H1 (cell line): Measurements from ENCODE around the gene HKDC1. TPM values are rescaled to one million over a fixed set of nuclear protein-coding genes. Genes with fewer than 3 reads are reported as not detected.

Source experiments
- CTCF ChIA-PET: fragments of 300-600 bp; sonication (Branson Sonifier 250); formaldehyde crosslinking; loops from one replicate; lab custom pipeline; 2021; ENCODE audit not compliant: partially characterized antibody; lab: Charles Lee
- POLR2A ChIA-PET: fragments of 300-600 bp; sonication (Branson Sonifier 250); formaldehyde crosslinking; loops from one replicate; lab custom pipeline; 2021; ENCODE audit warnings: inconsistent platforms; ENCODE audit not compliant: partially characterized antibody; lab: Charles Lee
- DNase-seq, 2 experiments: peaks; one replicate each; pipeline versions ENCODE4 v3.0.0 to v3.0.0-alpha.2; 2010 to 2022; ENCODE audit warnings: low spot score in 2 of 2, low read depth in 1 of 2, mixed read lengths in 1 of 2
- FAIRE-seq: peaks from 2 replicates; lab custom pipeline; 2011; peaks lifted over from hg19 to GRCh38; lab: Jason Lieb, UNC
- H2AFZ ChIP-seq: 2 replicates; pipeline ENCODE4 v1.8.1; 2012; ENCODE audit warnings: low read length, inconsistent platforms
- H2AK5ac ChIP-seq: 2 replicates; pipeline ENCODE4 v1.6.1; 2013; ENCODE audit warnings: low read depth, low read length
- H2BK120ac ChIP-seq: replicated peaks from 2 replicates; pipeline ENCODE3; 2013; ENCODE audit warnings: low read depth, low read length, inconsistent platforms
- H2BK12ac ChIP-seq: 2 replicates; pipeline ENCODE4 v1.6.1; 2013; ENCODE audit warnings: low read depth, low read length
- H2BK15ac ChIP-seq: 2 replicates; pipeline ENCODE4 v1.6.1; 2013; ENCODE audit warnings: low read length
- H2BK20ac ChIP-seq: 2 replicates; pipeline ENCODE4 v1.6.1; 2013; ENCODE audit warnings: low read length
- H2BK5ac ChIP-seq: 2 replicates; pipeline ENCODE4 v1.6.1; 2013; ENCODE audit warnings: low read depth, low read length
- H3K14ac ChIP-seq: 2 replicates; pipeline ENCODE4 v1.6.1; 2013; ENCODE audit warnings: inconsistent platforms; ENCODE audit not compliant: insufficient read length
- H3K18ac ChIP-seq: 2 replicates; pipeline ENCODE4 v1.6.1; 2013; ENCODE audit warnings: low read length; ENCODE audit errors: extremely low read depth
- H3K23ac ChIP-seq: 2 replicates; pipeline ENCODE4 v1.6.1; 2013; ENCODE audit warnings: inconsistent platforms; ENCODE audit not compliant: insufficient read length
- H3K23me2 ChIP-seq: 2 replicates; pipeline ENCODE4 v1.6.1; 2013; ENCODE audit warnings: low read depth, low read length
- H3K27ac ChIP-seq: 2 replicates; pipeline ENCODE4 v1.6.1; 2011; ENCODE audit warnings: low read depth, low read length, inconsistent platforms
- H3K27me3 ChIP-seq, 4 experiments: replicated peaks in 1 of 4; 1 replicate in 1 of 4; 2 replicates in 3 of 4; pipeline versions ENCODE4 v1.6.1 to v1.8.1; 2011 to 2013; ENCODE audit warnings: low read length in 3 of 4, mild to moderate bottlenecking in 3 of 4, inconsistent platforms in 2 of 4, mixed read lengths in 2 of 4, moderate library complexity in 1 of 4; ENCODE audit not compliant: control insufficient read depth in 3 of 4, insufficient read depth in 3 of 4; ENCODE audit errors: extremely low read depth in 1 of 4
- H3K36me3 ChIP-seq, 4 experiments: 2 replicates each; pipeline versions ENCODE4 v1.6.1 to v1.8.1; 2011 to 2013; ENCODE audit warnings: mild to moderate bottlenecking in 4 of 4, low read length in 3 of 4, moderate library complexity in 2 of 4, control low read depth in 1 of 4, inconsistent platforms in 1 of 4; ENCODE audit not compliant: insufficient read depth in 4 of 4, control insufficient read depth in 2 of 4
- H3K4ac ChIP-seq: replicated peaks from 2 replicates; pipeline ENCODE3; 2013; ENCODE audit warnings: low read length, low read depth, mixed read lengths, inconsistent platforms; ENCODE audit not compliant: insufficient read length
- H3K4me1 ChIP-seq, 4 experiments: replicated peaks in 1 of 4; 1 replicate in 1 of 4; 2 replicates in 3 of 4; pipeline versions ENCODE4 v1.6.1 to v1.8.1; 2011 to 2013; ENCODE audit warnings: low read length in 3 of 4, inconsistent platforms in 2 of 4, mixed read lengths in 1 of 4; ENCODE audit not compliant: insufficient read depth in 4 of 4, control insufficient read depth in 3 of 4
- H3K4me2 ChIP-seq, 2 experiments: 2 replicates each; pipeline versions ENCODE4 v1.6.1 to v1.8.1; 2011 to 2013; ENCODE audit warnings: low read depth in 2 of 2, low read length in 2 of 2, control low read depth in 1 of 2, inconsistent platforms in 1 of 2, mild to moderate bottlenecking in 1 of 2; ENCODE audit not compliant: insufficient read depth in 1 of 2
- H3K4me3 ChIP-seq, 4 experiments: fragments of 200-600, 300-600 bp in 1 of 4; sonication (generic), shearing (Covaris generic), sonication (Bioruptor Twin) in 1 of 4; 2 replicates each; pipeline versions ENCODE4 v1.5.1 to v1.8.1; 2011 to 2016; ENCODE audit warnings: low read length in 4 of 4, low read depth in 3 of 4, control low read depth in 2 of 4, inconsistent platforms in 2 of 4, mild to moderate bottlenecking in 2 of 4, mixed read lengths in 1 of 4, moderate library complexity in 1 of 4; ENCODE audit not compliant: insufficient read depth in 2 of 4; ENCODE audit errors: extremely low read depth in 1 of 4
- H3K56ac ChIP-seq: replicated peaks from 2 replicates; pipeline ENCODE3; 2013; ENCODE audit warnings: low read depth, mild to moderate bottlenecking, mixed read lengths, low read length, inconsistent platforms; ENCODE audit not compliant: insufficient read length
- H3K79me1 ChIP-seq: 2 replicates; pipeline ENCODE4 v1.6.1; 2013; ENCODE audit warnings: low read depth, low read length, control low read depth
- H3K79me2 ChIP-seq, 2 experiments: 2 replicates each; pipeline versions ENCODE4 v1.6.1 to v1.8.1; 2012 to 2013; ENCODE audit warnings: low read length in 2 of 2, mild to moderate bottlenecking in 2 of 2, inconsistent platforms in 1 of 2; ENCODE audit not compliant: insufficient read depth in 2 of 2, control insufficient read depth in 1 of 2
- H3K9ac ChIP-seq, 4 experiments: replicated peaks in 1 of 4; 1 replicate in 1 of 4; 2 replicates in 3 of 4; pipeline versions ENCODE4 v1.6.1 to v1.8.1; 2011 to 2013; ENCODE audit warnings: low read depth in 3 of 4, low read length in 3 of 4, control low read depth in 2 of 4, mild to moderate bottlenecking in 2 of 4, moderate library complexity in 2 of 4, inconsistent platforms in 1 of 4; ENCODE audit errors: extremely low read depth in 1 of 4
- H3K9me3 ChIP-seq, 2 experiments: 2 replicates each; pipeline versions ENCODE4 v1.6.1 to v1.8.1; 2012 to 2013; ENCODE audit warnings: mild to moderate bottlenecking in 2 of 2, moderate library complexity in 2 of 2, control low read depth in 1 of 2, inconsistent platforms in 1 of 2, low read depth in 1 of 2, low read length in 1 of 2, mixed read lengths in 1 of 2; ENCODE audit not compliant: insufficient read depth in 2 of 2
- H4K20me1 ChIP-seq, 2 experiments: replicated peaks in 1 of 2; 2 replicates each; pipeline versions ENCODE3 to v1.8.1; 2011 to 2013; ENCODE audit warnings: inconsistent platforms in 2 of 2, low read length in 2 of 2, mild to moderate bottlenecking in 1 of 2; ENCODE audit not compliant: insufficient read depth in 2 of 2, control insufficient read depth in 1 of 2
- H4K5ac ChIP-seq: 2 replicates; pipeline ENCODE4 v1.6.1; 2013; ENCODE audit warnings: low read length, low read depth, mixed read lengths, inconsistent platforms; ENCODE audit not compliant: insufficient read length
- H4K8ac ChIP-seq: 2 replicates; pipeline ENCODE4 v1.8.0; 2013; ENCODE audit warnings: mild to moderate bottlenecking, moderate library complexity, low read length, inconsistent platforms; ENCODE audit not compliant: insufficient read depth; ENCODE audit errors: extremely low read depth
- H4K91ac ChIP-seq: replicated peaks from 2 replicates; pipeline ENCODE3; 2013; ENCODE audit warnings: low read length, mixed read lengths, inconsistent platforms; ENCODE audit not compliant: insufficient read length
- ATF2 ChIP-seq: IDR thresholded peaks from 2 replicates; pipeline ENCODE4 v1.6.1; 2012; ENCODE audit warnings: low read length, inconsistent platforms
- BACH1 ChIP-seq: IDR thresholded peaks from 2 replicates; pipeline ENCODE4 v1.6.1; 2012; ENCODE audit warnings: low read length, improper control_type of control experiment
- CBX5 ChIP-seq: fragments of 300-800, 300-1000 bp; sonication (generic); IDR thresholded peaks from 2 replicates; pipeline ENCODE4 v1.7.1; 2016; ENCODE audit warnings: antibody characterized with exemption, low read length, low read depth
- JUN ChIP-seq: IDR thresholded peaks from 2 replicates; pipeline ENCODE4 v1.6.1; 2011; ENCODE audit warnings: low read depth, mild to moderate bottlenecking, improper control_type of control experiment, low read length
- KDM1A ChIP-seq: fragments of 200-600, 300-600 bp; sonication (generic); IDR thresholded peaks from 2 replicates; pipeline ENCODE4 v1.7.1; 2016; ENCODE audit warnings: mild to moderate bottlenecking, low read length, borderline replicate concordance
- MAFK ChIP-seq: IDR thresholded peaks from 2 replicates; pipeline ENCODE4 v1.6.1; 2012; ENCODE audit warnings: low read depth, mild to moderate bottlenecking, improper control_type of control experiment, low read length
- POU5F1 ChIP-seq: IDR thresholded peaks from 2 replicates; pipeline ENCODE4 v1.6.1; 2011; ENCODE audit warnings: low read depth, mild to moderate bottlenecking, low read length, moderate library complexity
- SIN3A ChIP-seq, 2 experiments: IDR thresholded peaks in 1 of 2; conservative IDR thresholded peaks in 1 of 2; 2 replicates each; pipeline ENCODE4 v1.6.1; 2011 to 2012; ENCODE audit warnings: low read length in 2 of 2, improper control_type of control experiment in 1 of 2, low read depth in 1 of 2, mild to moderate bottlenecking in 1 of 2
- SRF ChIP-seq: IDR thresholded peaks from 2 replicates; pipeline ENCODE4 v1.6.1; 2011; ENCODE audit warnings: mild to moderate bottlenecking, low read depth, low read length, moderate library complexity
- TAF7 ChIP-seq: optimal IDR thresholded peaks from 2 replicates; pipeline ENCODE3; 2011; ENCODE audit warnings: low read depth, mild to moderate bottlenecking, inconsistent platforms, low read length, moderate library complexity, borderline replicate concordance
- WGBS, 2 experiments: shearing (Covaris generic) in 1 of 2; methylation state at CpG; one replicate each; pipeline versions ENCODE4 v1.1.6 to v1.1.7; 2013 to 2015; ENCODE audit warnings: low lambda C conversion rate in 2 of 2, mixed read lengths in 2 of 2, inconsistent platforms in 1 of 2, low coverage in 1 of 2, missing lambda C conversion rate in 1 of 2; ENCODE audit not compliant: insufficient replicate concordance in 2 of 2, insufficient coverage in 1 of 2, insufficient read length in 1 of 2; ENCODE audit errors: extremely low coverage in 1 of 2, missing lambda C conversion rate in 1 of 2; 5-methylcytosine and 5-hydroxymethylcytosine counted together
- polyA plus RNA-seq, 7 experiments: library from polyadenylated mRNA; depleted of rRNA in 3 of 7; stranded (reverse) in 5 of 7; unstranded in 2 of 7; fragments of >200 nt in 5 of 7; fragments of 200-250 nt in 2 of 7; gene quantifications; 1 replicate in 5 of 7; 2 replicates in 1 of 7; 4 replicates in 1 of 7; pipeline versions ENCODE4 v1.2.1 to v1.2.3, GENCODE V29; 2011 to 2013; ENCODE audit warnings: missing spikeins in 2 of 7, mixed read lengths in 2 of 7
- total RNA-seq: library from RNA; stranded (reverse); fragmentation: NEBNext Ultra II Directional; extraction: Animal tissue kit (Norgen Biotek cat#: 25700); gene quantifications from 2 replicates; pipeline ENCODE4 v1.2.1, GENCODE V29; 2021
- TF ChIP-seq, protein P1 (sequence below): IDR thresholded peaks from 2 replicates; pipeline ENCODE4 v1.6.1; 2012; ENCODE audit warnings: inconsistent platforms

The HKDC1 gene
- total and polyA plus RNA-seq, 2 of the 8 experiments (the other 6 are each of a cell fraction or from before 2014, with no cell fraction given): 0.12 to 0.78 TPM

DNA sequence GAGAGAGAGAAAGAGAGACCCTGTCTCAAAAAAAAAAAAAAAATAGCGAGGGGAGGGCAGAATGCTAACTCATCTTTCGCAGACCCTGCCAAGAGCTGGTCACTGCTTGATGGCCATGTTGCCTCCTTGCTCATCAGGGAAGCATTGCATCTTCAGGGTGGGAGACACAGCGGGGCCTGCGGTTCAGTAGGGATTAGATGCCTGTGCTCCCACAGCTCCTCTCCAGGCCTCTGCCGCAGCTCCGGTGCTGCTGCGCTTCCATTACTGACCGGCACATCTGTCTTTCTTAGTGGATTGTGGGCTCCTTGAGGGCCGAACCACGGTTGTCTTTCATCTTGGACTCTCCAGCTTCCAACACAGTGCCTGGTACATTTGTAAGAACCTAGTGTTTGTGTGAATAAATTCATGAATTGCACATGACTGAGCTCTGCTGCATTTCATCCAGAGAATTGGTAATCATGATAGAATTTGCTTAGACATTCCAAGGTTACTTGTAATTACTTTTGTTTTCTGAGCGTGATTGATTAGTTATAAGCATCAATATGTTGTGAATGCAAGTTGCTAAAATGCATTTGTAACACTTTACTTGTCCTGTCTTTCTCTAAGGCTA lies 75.0 kb downstream of the HKDC1 start:
- FAIRE-seq: no peak
- CTCF ChIA-PET: interaction anchor here (0.6 to 3.4 kb wide), 8 partner anchors 10 to 113 kb away, joined by 3 to 11 read pairs (median 4); partner anchors contain the start of gene HK1
- 89% methylated on average over 11 of the region's 11 CpGs; no CpG with 5 or more reads in 1 of the 2 experiments for WGBS, 2 experiments
- TF ChIP-seq POU5F1: no peak
- TF ChIP-seq, protein P1, sequence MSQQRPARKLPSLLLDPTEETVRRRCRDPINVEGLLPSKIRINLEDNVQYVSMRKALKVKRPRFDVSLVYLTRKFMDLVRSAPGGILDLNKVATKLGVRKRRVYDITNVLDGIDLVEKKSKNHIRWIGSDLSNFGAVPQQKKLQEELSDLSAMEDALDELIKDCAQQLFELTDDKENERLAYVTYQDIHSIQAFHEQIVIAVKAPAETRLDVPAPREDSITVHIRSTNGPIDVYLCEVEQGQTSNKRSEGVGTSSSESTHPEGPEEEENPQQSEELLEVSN: no peak
- no peak for TF ChIP-seq ATF2
- no peak for TF ChIP-seq MAFK
- no peak for TF ChIP-seq KDM1A
- no peak for TF ChIP-seq CBX5
- TF ChIP-seq SRF: no peak
- no peak for TF ChIP-seq TAF7
- TF ChIP-seq SIN3A (conservative IDR thresholded peaks at IDR 0.05 in 1 of 2, IDR thresholded peaks at IDR 0.05 in 1 of 2; ENCODE audit: low read depth in 1 of 2, low read length in 2 of 2): no peak
- no peak for TF ChIP-seq BACH1
- TF ChIP-seq JUN: no peak

More for the DNA sequence above, 75.0 kb downstream of the HKDC1 start:
- Histone ChIP-seq H3K4ac (no peak overlapping the region), H3K9me3 (no peaks in the 10 kb centered on the region), H3K56ac (no peak overlapping the region), H4K8ac (peak overlapping the region; percentile 71; the same call in 1 of the 2 replicates), H3K79me2 (no peaks in the 10 kb centered on the region), H4K20me1 (no peaks in the 10 kb centered on the region), H2BK120ac (peak overlapping the region; percentile 33), H3K9ac (no peak overlapping the region), H3K23ac (no peak overlapping the region), H4K91ac (peak overlapping the region; percentile 16), H3K18ac (no peak overlapping the region), H3K4me1 (no peaks in the 10 kb centered on the region; a peak in 1 of 7 replicates), H2AFZ (peak overlapping the region; percentile 14), H2BK12ac (no peak overlapping the region), H2AK5ac (no peak overlapping the region), H3K14ac (no peak overlapping the region), H2BK5ac (no peak overlapping the region), H3K27ac (no peak overlapping the region), H3K23me2 (no peaks in the 10 kb centered on the region; the same call in 1 of the 2 replicates), H2BK15ac (no peak overlapping the region), H3K4me3 (no peak overlapping the region), H3K27me3 (no peaks in the 10 kb centered on the region), H2BK20ac (no peak overlapping the region), H3K36me3 (no peaks in the 10 kb centered on the region), H3K79me1 (no peaks in the 10 kb centered on the region), H3K4me2 (no peak overlapping the region), H4K5ac (no peak overlapping the region)
- DNase-seq: no peak
- POLR2A ChIA-PET: no interaction called here
